Type B pancreatic cell (in vitro differentiated cells): ENCODE data around the gene GALNT10. TPM values are rescaled to one million over a fixed set of nuclear protein-coding genes. Genes with fewer than 3 reads are reported as not detected.

ENCODE experiments used
- DNase-seq: peaks from one replicate; pipeline ENCODE4 v3.0.0; 2021; ENCODE audit warnings: mixed read lengths; ENCODE audit not compliant: unreplicated experiment; ENCODE audit errors: extremely low spot score
- H3K27ac Mint-ChIP-seq: 2 replicates; pipeline ENCODE4 v1.8.0; 2021; ENCODE audit warnings: mild to moderate bottlenecking, mixed read lengths
- H3K27me3 Mint-ChIP-seq: 2 replicates; pipeline ENCODE4 v1.8.0; 2021; ENCODE audit warnings: mixed read lengths
- H3K36me3 Mint-ChIP-seq: 2 replicates; pipeline ENCODE4 v1.8.0; 2021; ENCODE audit warnings: mixed read lengths
- H3K4me1 Mint-ChIP-seq: one replicate; pipeline ENCODE4 v1.8.0; 2021; ENCODE audit warnings: mixed read lengths; ENCODE audit not compliant: unreplicated experiment
- H3K4me3 Mint-ChIP-seq: 2 replicates; pipeline ENCODE4 v1.8.0; 2021; ENCODE audit warnings: mild to moderate bottlenecking, mixed read lengths
- H3K9me3 Mint-ChIP-seq: 2 replicates; pipeline ENCODE4 v1.8.0; 2021; ENCODE audit warnings: mixed read lengths
- CTCF ChIP-seq: fragments of 200-600 bp; sonication (generic); conservative IDR thresholded peaks from 2 replicates; pipeline ENCODE4 v1.5.0; 2021; ENCODE audit warnings: antibody characterized with exemption, mild to moderate bottlenecking
- total RNA-seq: library from RNA; stranded (reverse); gene quantifications from 2 replicates; pipeline ENCODE4 v1.2.1, GENCODE V29; 2021; ENCODE audit warnings: low replicate concordance

GALNT10 gene
- total RNA-seq, 1 donor from 2014 or later, result 23.0 TPM

GRCh38 chr5:154209591-154210081, 19.1 kb downstream of the GALNT10 start:
- no peaks in the 10 kb centered on the region for H3K9me3 Mint-ChIP-seq
- no peak overlapping the region for H3K4me3 Mint-ChIP-seq
- peaks cover 11% of the 10 kb centered on the region for H3K36me3 Mint-ChIP-seq
- peaks cover 12% of the 10 kb centered on the region for H3K27me3 Mint-ChIP-seq
- no peak overlapping the region for H3K27ac Mint-ChIP-seq
- peaks cover 12% of the 10 kb centered on the region for H3K4me1 Mint-ChIP-seq
- TF ChIP-seq CTCF, result no peak
- no peak for DNase-seq

- Mint-ChIP-seq H3K27ac (no peak overlapping the region), H3K27me3 (peaks cover 7% of the 10 kb centered on the region), H3K4me1 (peaks cover 15% of the 10 kb centered on the region), H3K9me3 (no peaks in the 10 kb centered on the region), H3K4me3 (no peak overlapping the region), H3K36me3 (peaks cover 11% of the 10 kb centered on the region)
- DNase-seq, result no peak
- TF ChIP-seq CTCF, result no peak
Measured at GRCh38 chr5:154210163-154210562, 19.6 kb downstream of the GALNT10 start.

GRCh38 chr5:154211641-154212390, 21.3 kb downstream of the GALNT10 start:
- no peak for DNase-seq
- Mint-ChIP-seq H3K9me3 (peaks cover under 1% of the 10 kb centered on the region), H3K4me3 (no peak overlapping the region), H3K27me3 (peaks cover 4% of the 10 kb centered on the region), H3K36me3 (peaks cover 11% of the 10 kb centered on the region), H3K4me1 (peaks cover 24% of the 10 kb centered on the region), H3K27ac (no peak overlapping the region)
- TF ChIP-seq CTCF, result no peak

- no peak for TF ChIP-seq CTCF
- Mint-ChIP-seq H3K4me3 (no peak overlapping the region), H3K36me3 (peaks cover 11% of the 10 kb centered on the region), H3K27me3 (peaks cover 4% of the 10 kb centered on the region), H3K4me1 (peaks cover 32% of the 10 kb centered on the region), H3K9me3 (peaks cover 5% of the 10 kb centered on the region), H3K27ac (no peak overlapping the region)
- DNase-seq, result no peak
Measured at GRCh38 chr5:154213592-154213991, 23.1 kb downstream of the GALNT10 start.

GRCh38 chr5:154214371-154215106, 24.0 kb downstream of the GALNT10 start:
- Mint-ChIP-seq H3K27me3 (peaks cover 4% of the 10 kb centered on the region), H3K4me1 (peaks cover 33% of the 10 kb centered on the region), H3K4me3 (no peak overlapping the region), H3K9me3 (peaks cover 5% of the 10 kb centered on the region), H3K27ac (no peak overlapping the region), H3K36me3 (peaks cover 11% of the 10 kb centered on the region)
- no peak for DNase-seq
- TF ChIP-seq CTCF, result no peak
